HG03439 (cell line): ENCODE results near the gene ANTXRL.
"Not testable (repeated sequence)": the region's sequence is repeated elsewhere in the genome, so short reads cannot be mapped to it uniquely, and the experiment has no call there.

ENCODE experiments used
- ATAC-seq: cut with Tn5 transposase; IDR thresholded peaks from one replicate; pipeline ENCODE4 v1.9.1; 2021; ENCODE audit warnings: mild to moderate bottlenecking, moderate library complexity; ENCODE audit not compliant: unreplicated experiment

The ANTXRL gene

GRCh38 chr10:46254007-46254383 is 32.8 kb upstream of the ANTXRL start:
- ATAC-seq = no peak

GRCh38 chr10:46254467-46254866 is 32.3 kb upstream of the ANTXRL start:
- ATAC-seq = no peak

DNA sequence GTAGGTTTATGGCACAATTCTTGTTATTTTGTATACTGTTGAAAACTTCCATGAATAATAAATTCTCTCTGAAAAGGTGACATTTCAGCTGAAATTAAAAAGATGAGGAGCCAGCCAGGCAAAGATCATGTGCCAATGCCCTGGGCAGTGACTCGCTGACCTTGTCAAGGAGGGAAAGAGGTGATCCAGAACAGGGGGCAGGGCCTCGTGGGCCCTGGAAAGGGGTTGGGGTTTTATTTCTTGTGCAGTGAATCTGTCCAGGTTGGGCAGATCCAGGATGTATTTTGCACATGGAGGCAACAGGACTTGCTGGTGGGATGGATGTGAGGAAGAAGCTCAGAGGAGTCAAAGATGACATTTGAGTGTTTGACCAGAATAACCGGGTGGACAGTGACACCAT is 31.6 kb upstream of the ANTXRL start:
- ATAC-seq = not testable (repeated sequence)

DNA sequence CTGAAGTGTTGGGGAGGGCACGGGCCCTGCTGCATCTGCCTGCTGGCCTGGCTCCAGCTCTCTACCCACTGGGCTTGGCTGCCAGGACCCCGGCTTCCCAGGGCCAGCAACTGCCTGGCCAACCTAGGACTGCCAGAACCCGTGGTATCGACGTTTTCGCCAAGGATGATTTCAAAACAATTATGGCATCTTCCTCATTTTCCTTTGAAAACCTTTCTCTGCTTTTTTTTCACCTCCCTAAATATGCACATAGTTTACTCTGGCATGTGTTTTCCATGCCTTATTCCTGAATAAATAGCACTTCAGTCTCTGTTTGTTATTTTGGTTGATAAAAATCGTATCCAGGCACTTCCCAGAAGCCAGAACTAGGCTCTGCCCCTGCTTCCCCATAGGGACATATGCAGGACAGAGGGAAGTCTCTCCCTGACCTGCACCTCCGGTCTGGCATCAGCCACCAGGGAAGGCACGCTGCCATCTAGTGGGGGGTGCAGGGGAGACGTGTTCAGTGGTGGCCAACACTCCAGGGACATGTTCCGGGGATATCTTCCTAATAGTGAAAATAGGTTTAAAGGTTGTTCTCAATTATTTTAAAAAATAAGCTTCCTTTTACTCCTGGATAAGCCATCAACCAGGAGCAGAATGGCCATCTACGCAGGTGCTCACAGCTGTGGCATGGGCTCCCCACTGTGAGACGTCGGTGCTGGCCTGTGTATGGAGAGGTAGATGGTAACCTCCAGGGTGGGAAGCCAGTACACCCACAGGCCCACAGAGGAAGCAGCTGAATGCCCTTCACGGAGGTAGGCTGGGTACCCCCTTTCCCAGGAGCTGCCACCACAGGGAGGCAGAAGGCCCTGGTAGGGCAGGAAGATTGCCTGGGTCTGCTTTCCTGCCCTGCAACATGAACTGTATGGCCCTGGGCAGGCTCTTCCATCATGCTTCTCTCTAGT is 30.7 kb upstream of the ANTXRL start:
- no peak for ATAC-seq

DNA sequence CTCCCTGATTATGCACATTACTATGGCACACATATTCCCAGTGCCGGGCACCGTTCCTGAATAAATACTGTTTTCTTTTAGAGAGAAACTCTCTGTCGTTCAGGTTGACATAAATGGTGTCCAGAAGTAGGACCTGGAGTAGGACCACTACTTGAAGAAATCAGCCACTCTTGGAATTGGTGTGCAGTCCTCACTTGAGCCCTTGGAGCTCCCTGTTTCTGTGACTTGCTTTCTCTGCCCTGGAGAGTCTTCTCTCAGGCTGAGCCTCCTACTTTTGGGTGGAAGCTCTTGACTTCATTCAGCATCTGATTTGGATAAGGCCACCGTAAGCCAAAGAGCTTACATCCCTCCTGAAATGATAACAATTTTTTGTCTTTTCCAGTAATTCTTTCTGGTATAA is 29.7 kb upstream of the ANTXRL start:
- no peak for ATAC-seq

DNA sequence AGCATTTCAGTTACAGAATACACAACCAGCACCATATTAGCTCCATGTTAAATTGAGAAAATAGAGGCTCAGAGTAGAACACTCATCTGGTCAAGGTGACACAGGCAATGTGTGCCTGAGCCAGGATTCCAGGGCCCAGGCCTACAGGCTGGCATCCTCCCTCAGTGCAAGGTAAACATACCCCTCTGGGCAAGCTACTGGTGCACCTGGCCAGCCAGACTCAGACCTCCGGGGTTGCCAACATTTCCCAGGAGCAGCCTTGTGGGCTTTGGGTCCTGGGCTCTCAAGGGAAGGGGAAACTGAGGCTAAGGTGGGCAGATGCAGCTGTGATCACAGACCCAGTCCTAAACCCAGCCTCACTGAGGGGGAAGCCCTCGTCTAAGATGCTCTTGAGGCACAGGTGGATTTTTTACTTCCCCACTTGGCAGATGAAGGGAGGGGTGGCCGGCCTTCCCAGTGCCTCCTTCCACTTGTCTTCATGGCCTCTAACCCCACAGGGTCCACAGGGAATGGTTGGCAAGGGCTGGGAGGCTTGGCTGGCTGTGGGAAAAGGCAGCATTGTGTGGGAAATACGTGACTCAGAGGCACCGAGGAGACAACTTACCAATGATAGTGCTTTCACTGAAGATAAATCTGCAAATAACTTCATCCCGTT is 23.8 kb upstream of the ANTXRL start:
- ATAC-seq = not testable (repeated sequence)

DNA sequence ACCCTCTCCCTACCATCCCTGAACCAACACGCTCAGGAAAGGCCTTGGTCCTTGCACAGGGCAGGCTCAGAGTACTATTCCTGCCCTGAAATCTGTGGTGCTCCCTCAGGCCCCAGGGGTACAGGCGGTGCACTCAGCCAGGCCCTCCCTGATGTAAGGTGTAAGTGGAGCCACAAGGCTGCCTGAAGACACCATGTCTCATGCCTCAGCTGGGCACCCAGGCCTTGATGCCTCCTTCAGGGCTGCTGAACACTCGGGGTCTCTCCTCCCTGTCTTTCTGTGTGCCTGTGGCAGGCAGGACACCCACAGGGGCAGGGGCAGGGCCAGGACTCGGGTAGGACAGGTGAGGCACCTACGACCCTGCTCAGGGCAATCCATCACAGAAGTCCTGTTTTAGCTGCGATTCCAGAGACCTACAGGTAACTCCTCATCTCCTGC is 22.9 kb upstream of the ANTXRL start:
- no peak for ATAC-seq

DNA sequence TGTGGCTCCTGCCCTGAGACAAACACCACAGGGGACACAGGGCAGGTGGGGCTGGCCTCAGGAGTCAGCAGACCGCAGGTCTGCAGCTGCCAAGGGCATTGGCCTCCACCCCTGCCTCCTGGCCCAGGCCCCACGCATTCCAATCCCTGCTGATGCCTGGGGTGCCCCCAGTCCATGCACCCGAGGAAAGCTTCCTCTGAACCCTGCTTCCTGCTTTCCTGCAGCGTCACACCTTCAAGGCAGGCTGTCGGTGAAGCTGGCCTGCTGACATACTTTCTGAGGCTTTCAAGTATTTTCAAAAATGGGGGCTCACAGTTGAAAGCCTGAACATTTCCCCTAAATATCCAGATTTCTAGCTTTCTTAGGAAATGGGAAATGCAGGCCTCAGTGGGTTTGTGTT is 22.5 kb upstream of the ANTXRL start:
- ATAC-seq = no peak

DNA sequence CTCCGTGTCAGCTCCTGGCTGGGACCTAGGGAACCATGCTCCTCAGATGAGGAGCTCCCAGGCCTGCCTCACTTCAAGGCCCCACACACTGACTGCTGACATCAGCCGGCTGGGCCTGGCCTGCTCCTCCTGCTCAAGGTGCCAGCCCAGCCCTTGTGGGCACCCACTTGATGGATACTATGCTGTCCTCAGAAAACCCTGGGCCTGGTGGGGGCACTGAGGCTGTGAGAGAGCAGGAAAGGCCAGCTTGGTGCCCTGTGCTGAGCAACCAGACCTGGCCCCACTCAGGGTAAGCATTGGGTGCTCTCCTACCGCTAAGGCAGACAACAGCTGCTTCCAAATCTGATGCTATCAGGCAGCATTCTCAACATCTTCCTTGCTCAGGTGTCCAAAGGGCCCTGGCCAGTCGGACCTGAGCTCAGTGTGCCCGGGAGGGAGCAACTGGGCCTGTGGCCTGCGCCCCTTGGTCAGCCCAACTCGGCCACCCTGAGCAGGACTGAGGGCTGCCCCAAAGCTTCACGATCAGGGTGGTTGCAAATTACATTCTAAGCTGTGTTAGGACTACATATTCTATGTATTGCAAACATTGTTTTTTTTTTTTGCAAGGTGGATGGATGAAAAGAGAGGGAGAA is 21.9 kb upstream of the ANTXRL start:
- no peak for ATAC-seq

- ATAC-seq = not testable (repeated sequence)
Measured at GRCh38 chr10:46265566-46266305, 21.1 kb upstream of the ANTXRL start.

- ATAC-seq = no peak
Measured at GRCh38 chr10:46266306-46266985, 20.4 kb upstream of the ANTXRL start.

GRCh38 chr10:46267132-46267985 is 19.4 kb upstream of the ANTXRL start:
- ATAC-seq = no peak

DNA sequence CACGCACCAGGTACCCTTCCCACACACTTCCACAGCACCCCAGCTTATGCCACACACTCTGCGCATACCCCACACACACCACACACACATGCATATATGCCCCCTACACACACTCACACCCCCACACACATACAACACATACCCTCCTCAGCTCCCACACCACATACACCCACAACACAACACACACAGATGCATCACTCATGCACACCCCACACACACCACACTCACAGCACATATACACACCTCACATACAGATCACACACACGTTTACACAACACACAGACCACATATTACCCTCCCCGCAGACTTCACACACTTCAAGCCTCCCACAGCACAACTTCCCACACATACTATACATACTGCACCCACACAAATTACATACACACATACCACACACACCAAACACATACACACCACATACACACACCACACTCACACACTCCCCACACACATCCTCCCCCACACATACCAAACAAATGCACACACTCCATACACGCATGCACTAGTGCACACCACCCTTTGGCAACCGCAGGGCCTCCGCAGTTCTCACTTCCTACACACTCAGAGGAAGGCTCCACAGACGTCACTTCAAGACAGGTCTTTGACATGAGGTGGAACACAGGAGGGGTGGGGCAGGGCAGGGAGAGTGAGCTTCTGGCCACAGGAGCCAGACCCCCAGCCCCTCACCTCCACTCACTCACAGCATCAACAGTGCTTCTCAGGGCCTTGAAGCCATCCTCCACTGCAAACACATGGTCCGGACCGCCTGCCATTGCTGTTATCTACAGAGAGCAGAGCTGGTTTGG is 18.5 kb upstream of the ANTXRL start:
- peak; percentile 74 for ATAC-seq

GRCh38 chr10:46269554-46270053 is 17.2 kb upstream of the ANTXRL start:
- not testable (repeated sequence) for ATAC-seq

- ATAC-seq = no peak
Measured at GRCh38 chr10:46270086-46270811, 16.5 kb upstream of the ANTXRL start.

DNA sequence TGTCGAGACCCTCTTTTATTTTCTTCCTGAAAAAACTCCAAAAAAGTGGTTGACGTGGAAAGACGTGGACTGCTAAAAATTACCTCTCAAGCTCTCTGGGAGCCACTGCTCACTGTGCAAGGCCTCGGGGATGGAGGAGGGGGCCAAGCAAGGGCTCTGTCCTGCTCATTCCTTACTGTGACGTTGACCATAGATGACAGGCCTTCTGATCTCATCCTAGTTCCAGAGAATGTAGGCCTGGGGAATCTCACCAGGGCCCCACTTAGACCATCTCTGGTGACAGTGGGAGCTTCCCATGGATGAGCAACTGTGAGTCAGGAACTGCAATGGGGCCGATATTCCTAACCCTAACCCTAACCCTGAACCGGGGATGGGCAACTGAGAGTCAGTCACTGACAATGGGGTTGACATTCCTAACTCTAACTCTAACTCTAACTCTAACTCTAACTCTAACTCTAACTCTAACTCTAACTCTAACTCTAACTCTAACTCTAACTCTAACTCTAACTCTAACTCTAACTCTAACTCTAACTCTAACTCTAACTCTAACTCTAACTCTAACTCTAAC is 15.8 kb upstream of the ANTXRL start:
- not testable (repeated sequence) for ATAC-seq

DNA sequence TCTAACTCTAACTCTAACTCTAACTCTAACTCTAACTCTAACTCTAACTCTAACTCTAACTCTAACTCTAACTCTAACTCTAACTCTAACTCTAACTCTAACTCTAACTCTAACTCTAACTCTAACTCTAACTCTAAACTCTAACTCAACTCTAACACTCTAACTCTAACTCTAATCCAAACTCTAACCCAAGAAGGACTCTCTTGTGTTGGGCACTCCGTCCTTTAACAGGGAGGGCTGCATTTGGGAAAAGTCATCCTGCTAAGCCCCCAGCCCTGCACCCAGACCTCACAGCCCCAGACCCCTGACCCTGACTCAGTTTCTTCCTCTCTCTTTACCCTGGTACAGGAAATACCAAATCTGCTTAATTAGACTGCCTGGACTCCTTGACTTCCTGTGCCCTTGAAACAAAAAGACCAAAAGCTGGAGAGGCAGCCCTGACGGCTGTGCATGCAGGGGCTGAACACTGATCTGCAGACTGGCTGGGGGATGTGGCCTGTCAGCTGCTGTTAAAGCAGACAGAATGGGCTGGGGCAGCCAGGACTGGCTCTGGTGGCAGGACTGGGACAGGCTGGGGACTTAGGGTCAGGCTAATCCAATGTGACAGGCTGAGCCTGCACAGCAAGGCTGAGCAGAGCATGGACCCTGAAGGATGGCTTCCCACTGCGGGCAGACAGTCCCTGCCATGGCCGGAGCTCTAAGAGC is 14.8 kb upstream of the ANTXRL start:
- ATAC-seq = not testable (repeated sequence)
